CD4-positive, alpha-beta T cell treated with Interleukin-17A for 4 hours (primary cell): ENCODE results near the gene FGD6.

Experiments used
- DNase-seq: peaks from one replicate; pipeline ENCODE4 v3.0.0-alpha.2; 2020; ENCODE audit warnings: mixed read lengths

The FGD6 gene

GRCh38 chr12:95073698-95074520, 143.4 kb downstream of the FGD6 start:
- no peak for DNase-seq

- peak; percentile 93 for DNase-seq
Observed at GRCh38 chr12:95072900-95073697, 144.2 kb downstream of the FGD6 start, which contains the start of gene NR2C1. Gene NR2C1, minus strand, starts transcription at chr12:95073618. Its CDS starts 6,234 bp downstream, at chr12:95067384.

GRCh38 chr12:95070378-95070777, 146.9 kb downstream of the FGD6 start:
- DNase-seq = no peak

GRCh38 chr12:95066091-95066855, 151.0 kb downstream of the FGD6 start:
- no peak for DNase-seq

- no peak for DNase-seq
Observed at GRCh38 chr12:95060951-95061350, 156.3 kb downstream of the FGD6 start.

GRCh38 chr12:95059984-95060383, 157.3 kb downstream of the FGD6 start:
- DNase-seq = no peak

- DNase-seq = no peak
Observed at GRCh38 chr12:95057424-95057823, 159.8 kb downstream of the FGD6 start.

GRCh38 chr12:95055057-95055456, 162.2 kb downstream of the FGD6 start:
- DNase-seq = no peak

- no peak for DNase-seq
Observed at GRCh38 chr12:95054206-95054605, 163.1 kb downstream of the FGD6 start.

- no peak for DNase-seq
Observed at GRCh38 chr12:95051241-95051640, 166.0 kb downstream of the FGD6 start.

GRCh38 chr12:95037906-95038305, 179.4 kb downstream of the FGD6 start:
- DNase-seq = no peak

GRCh38 chr12:95034750-95035149, 182.5 kb downstream of the FGD6 start:
- DNase-seq = no peak
